ENCODE measurements around the gene RIMKLB.
"Not testable (repeated sequence)": the region's sequence is repeated elsewhere in the genome, so short reads cannot be mapped to it uniquely, and the experiment has no call there.

The RIMKLB gene

DNA sequence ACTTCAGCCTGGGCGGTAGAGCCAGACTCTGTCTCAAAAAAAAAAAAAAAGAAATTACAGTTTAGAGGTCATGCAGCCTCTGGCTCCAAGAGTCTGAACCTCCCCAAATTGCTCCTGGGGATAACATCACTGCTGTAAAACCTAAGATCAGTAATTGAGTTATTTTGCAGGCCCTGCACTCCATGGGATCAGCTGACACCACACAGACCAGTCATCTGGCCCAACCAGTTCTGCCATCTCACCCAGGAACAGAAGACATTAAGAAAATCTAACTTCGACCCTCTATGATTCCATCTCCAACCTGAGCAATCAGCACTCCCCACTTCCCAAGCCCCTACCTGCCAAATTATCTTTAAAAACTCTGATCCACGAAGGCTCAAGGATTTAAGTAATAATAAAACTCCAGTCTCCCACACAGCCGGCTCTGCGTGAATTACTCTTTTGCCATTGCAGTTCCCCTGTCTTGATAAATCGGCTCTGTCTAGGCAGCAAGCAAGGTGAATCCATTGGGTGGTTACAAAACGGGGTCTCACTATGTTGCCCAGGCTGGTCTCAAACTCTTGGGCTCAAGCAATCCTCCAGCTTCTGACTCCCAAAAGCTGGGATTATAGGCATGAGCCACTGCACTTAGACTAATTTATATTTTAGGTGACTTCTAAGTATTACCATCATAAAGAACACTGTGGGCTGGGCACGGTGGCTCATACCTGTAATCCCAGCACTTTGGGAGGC lies 123.1 kb downstream of the RIMKLB start:
- not testable (repeated sequence) for DNase-seq

DNA sequence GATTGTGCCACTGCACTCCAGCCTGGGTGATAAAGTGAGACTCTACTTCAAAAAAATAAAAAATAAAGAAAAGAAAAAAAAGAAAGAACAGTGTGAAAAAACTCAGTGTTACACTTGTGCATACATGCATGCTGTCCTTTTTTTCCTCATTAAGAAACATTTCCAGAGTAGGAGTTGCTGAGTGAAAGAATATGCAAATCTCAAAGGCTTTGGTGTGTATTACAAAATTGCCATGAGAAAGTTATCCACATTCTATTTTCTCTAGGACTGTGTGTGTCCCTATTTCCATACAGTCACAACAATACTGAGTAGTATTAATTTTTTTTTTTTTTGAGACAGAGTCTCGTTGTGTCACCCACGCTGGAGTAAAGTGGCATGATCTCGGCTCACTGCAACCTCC lies 123.8 kb downstream of the RIMKLB start:
- DNase-seq, result no peak

DNA sequence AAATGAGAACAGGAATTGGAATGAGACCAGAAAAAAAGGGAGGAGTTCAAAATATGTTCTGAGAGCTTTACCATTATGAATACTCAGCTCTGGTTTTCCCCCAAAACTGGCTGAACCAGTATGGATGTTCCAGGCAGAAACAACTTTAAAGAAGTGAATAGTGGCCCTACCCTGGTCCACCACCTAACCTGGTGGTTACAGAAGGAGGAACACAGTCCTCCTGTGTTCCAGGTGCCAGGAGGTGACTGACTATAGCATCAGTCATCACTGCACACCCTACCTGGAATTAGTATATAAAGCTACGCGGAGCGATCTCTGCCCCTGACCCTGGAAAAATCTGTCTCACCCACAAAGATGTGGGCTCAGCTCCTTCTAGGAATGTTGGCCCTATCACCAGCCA lies 124.5 kb downstream of the RIMKLB start, which contains the start of gene A2ML1:
Gene A2ML1, plus strand, starts transcription at position 324 of the 400 bp plus-strand sequence. Its CDS starts 31 bp downstream, at position 355.
- DNase-seq, result no peak

DNA sequence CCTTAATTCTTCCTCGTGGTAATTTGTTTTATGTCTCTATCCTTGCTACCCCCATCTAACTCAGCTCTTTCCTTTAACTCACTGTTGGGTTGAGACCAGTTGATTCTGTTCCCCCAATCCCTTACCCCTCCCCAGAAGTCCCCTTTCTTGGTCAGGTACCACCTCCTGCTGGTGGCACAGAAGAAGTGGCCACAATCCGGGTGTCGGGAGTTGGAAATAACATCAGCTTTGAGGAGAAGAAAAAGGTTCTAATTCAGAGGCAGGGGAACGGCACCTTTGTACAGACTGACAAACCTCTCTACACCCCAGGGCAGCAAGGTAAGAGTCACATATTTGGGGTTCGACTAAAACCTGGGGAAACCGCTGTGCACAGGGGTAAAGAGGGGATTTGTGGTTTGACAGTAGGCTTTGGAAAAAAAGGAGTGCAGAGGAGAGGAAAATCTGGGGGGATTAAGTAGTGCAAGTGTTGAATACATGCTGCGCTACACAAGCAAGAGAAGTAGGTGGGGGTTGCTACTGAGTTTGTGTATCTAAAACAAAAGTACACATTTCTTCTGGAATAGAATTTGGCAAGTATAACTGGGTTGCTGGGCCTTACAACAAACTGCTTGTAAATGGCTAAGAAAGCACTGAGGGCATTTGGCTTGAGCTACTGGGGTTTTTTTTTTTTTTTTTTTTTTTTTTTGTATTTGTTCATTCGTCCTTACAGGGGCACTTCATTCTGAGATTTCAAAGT lies 125.9 kb downstream of the RIMKLB start:
- no peak for DNase-seq

DNA sequence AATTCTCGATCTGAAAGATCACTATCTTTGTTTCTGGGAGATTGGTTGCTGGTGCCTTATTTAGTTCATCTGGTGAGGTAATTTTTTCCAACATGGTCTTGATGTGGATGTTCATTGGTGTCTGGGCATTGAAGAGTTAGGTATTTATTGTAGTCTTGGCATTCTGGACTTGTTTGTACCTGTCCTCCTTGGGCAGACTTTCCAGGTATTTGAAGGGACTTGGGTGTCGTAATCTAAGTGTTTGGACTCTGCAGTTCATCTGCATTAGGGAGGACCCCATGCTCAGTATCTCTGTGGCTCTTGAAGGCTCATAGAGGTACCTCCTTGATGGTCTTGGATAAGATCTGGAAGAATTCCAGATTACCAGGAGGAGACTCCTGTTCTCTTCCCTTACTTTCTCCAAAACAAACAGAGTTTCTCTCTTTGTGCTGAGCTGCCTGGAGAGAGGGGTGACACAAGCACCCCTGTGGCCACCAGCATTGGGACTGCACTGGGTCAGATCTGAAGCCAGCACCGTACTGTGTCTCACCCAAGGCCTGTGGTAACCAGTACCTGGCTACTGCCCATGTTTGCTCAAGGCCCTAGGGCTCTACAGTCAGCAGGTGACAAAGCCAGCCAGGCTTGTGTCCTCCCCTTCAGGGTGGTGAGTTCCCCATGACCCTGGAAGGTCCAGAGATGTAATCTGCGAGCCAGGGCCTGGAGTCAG lies 129.9 kb downstream of the RIMKLB start:
- DNase-seq, result no peak

DNA sequence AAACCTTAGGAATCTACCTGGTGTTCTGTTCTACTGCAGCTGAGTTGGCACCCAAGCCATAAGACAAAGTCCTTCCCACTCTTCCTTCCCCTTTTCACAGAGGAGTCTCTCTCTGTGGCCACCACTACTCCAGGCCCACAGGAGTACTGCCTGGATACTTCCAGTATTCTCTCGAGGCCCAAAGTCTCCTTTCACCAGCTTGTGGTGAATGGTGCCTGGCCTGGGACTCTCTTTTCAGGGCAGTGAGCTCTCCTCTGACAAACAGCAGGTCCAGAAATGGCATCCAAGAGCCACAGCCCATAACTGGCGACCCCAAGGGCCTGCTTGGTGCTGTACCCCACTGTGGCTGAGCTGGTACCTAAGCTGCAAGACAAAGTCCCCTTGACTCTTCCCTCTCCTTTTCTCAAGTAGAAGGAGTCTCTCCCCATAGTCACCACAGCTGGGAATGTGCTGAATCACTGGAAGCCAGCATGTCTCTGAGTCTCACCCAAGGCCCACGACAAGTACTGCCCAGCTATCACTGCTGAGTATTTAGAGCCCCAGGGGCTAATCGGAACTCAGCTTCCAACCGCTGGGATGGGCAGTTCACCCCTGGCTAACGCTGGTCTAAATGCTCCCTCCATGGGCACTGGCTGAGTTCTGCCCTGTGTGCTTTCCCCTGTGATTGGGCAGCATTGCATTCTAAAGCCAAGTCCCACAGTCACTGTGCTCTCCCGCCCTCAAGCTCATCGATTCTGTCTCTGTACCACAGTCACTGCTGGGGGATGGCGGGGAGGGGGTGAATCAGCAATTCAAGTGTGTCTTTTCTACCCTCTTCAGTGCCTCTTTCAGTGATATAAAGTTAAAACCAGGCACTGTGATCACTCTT lies 130.7 kb downstream of the RIMKLB start:
- DNase-seq, result no peak

DNA sequence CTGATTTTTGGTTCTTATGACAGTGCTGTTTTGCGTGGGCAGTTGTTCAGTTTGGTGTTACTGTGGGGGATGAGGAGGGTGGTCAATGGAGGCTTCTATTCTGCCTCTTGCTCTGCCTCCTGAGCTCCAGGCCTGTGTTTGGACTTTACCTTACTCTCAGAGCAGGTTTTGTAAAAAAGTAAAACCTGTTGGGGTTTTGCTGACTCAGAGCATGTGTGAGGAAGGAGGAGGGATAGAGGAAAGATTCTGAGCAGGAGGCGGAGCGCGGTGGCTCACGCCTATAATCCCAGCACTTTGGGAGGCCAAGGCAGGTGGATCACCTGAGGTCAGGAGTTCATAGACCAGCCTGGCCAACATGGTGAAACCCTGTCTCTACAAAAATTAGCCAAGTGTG lies 131.3 kb downstream of the RIMKLB start:
- DNase-seq, result no peak

DNA sequence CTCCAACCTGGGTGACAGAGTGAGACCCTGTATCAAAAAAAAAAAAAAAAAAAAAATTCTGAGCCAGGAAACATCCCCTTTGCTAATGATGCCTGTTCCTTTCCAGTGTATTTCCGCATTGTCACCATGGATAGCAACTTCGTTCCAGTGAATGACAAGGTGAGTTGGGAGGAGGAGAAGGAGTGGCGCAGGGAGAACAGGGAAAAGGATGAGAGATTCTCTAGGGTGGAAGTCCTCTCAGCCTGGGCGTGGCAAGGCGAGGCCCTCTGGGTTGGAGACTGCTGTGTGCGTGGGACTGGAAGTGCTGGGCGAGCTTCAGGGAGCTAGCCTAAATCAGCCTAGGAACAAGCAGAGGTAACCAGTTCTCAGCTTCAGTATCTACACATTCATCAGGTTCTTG lies 131.8 kb downstream of the RIMKLB start:
- DNase-seq, result no peak

DNA sequence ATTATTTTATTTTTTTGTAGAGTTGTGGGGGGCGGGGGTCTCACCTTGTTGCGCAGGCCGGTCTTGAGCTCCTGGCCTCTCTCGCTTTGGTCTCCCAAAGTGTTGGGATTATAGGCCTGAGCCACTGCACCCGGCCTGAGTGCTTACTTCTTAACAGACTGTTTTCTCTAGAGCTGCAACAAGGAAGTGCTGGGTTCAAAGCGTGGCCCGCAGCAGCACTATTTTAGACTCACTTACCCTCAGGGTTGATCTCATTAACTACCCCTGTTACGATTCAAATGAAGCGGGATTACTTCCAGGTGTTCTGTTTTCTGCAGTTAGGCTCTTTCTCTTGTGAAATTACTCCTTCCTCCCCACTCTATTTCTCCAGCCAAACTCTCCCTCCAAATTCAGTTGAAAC lies 133.3 kb downstream of the RIMKLB start:
- DNase-seq, result no peak

DNA sequence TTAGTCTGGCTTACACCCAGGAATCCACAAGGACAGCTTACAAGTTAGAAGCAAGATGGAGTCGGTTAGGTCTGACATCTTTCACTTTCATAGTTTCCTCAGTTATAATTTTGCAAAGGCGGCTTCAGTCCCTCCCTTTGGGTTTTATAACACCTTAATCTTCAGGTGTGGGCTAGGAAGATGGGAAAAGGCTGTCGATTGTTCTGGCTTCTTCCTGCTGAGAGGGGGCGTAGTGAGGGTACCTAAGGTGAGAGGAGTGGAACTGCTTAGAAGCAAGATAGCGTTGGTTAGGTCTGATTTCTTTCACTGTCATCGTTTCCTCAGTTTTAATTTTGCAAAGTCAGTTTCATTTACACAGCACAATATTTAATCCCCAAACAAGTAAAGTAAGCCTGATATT lies 134.7 kb downstream of the RIMKLB start:
- no peak for DNase-seq

All from NCI-H1105 treated with DMSO at 0.1 percent for 48 hours (cell line).